ENCODE results near the gene RPN2.

Gene RPN2

GRCh38 chr20:37266940-37267666, 88.0 kb downstream of the RPN2 start:
- no peak for DNase-seq (ENCODE audit: low read depth)

GRCh38 chr20:37267667-37268313, 88.7 kb downstream of the RPN2 start:
- no peak for DNase-seq (ENCODE audit: low read depth)

- DNase-seq (ENCODE audit: low read depth), result no peak
Measured at GRCh38 chr20:37270576-37271420, 91.7 kb downstream of the RPN2 start.

GRCh38 chr20:37271421-37271768, 92.3 kb downstream of the RPN2 start:
- no peak for DNase-seq (ENCODE audit: low read depth)

GRCh38 chr20:37273988-37274387, 94.9 kb downstream of the RPN2 start:
- no peak for DNase-seq (ENCODE audit: low read depth)

- DNase-seq (ENCODE audit: low read depth), result no peak
Measured at GRCh38 chr20:37274851-37275524, 95.9 kb downstream of the RPN2 start.

GRCh38 chr20:37276494-37277252, 97.5 kb downstream of the RPN2 start:
- DNase-seq (ENCODE audit: low read depth), result no peak

GRCh38 chr20:37277253-37277593, 98.1 kb downstream of the RPN2 start:
- no peak for DNase-seq (ENCODE audit: low read depth)

- DNase-seq (ENCODE audit: low read depth), result no peak
Measured at GRCh38 chr20:37278966-37279590, 99.9 kb downstream of the RPN2 start.

- DNase-seq (ENCODE audit: low read depth), result no peak
Measured at GRCh38 chr20:37279820-37280219, 100.7 kb downstream of the RPN2 start.

- DNase-seq (ENCODE audit: low read depth), result no peak
Measured at GRCh38 chr20:37280403-37280802, 101.3 kb downstream of the RPN2 start.

- no peak for DNase-seq (ENCODE audit: low read depth)
Measured at GRCh38 chr20:37282556-37282955, 103.4 kb downstream of the RPN2 start.

GRCh38 chr20:37283530-37284195, 104.5 kb downstream of the RPN2 start:
- DNase-seq (ENCODE audit: low read depth), result no peak

- DNase-seq (ENCODE audit: low read depth), result no peak
Measured at GRCh38 chr20:37284691-37285161, 105.6 kb downstream of the RPN2 start.

- DNase-seq (ENCODE audit: low read depth), result no peak
Measured at GRCh38 chr20:37285664-37286374, 106.7 kb downstream of the RPN2 start.

- no peak for DNase-seq (ENCODE audit: low read depth)
Measured at GRCh38 chr20:37288091-37288490, 109.0 kb downstream of the RPN2 start.

- no peak for DNase-seq (ENCODE audit: low read depth)
Measured at GRCh38 chr20:37290158-37290810, 111.2 kb downstream of the RPN2 start.

Data from T-helper 22 cell (primary cell).